NCI-H2029 (cell line): ENCODE data around the gene ASPHD2.
"Not testable (repeated sequence)": the region's sequence is repeated elsewhere in the genome, so short reads cannot be mapped to it uniquely, and the experiment has no call there.

ENCODE experiments used
- DNase-seq: peaks from one replicate; lab custom pipeline; 2025; lab: John Stamatoyannopoulos, UW

Gene ASPHD2

GRCh38 chr22:26416670-26417276 is 12.3 kb upstream of the ASPHD2 start:
- DNase-seq: no peak

DNA sequence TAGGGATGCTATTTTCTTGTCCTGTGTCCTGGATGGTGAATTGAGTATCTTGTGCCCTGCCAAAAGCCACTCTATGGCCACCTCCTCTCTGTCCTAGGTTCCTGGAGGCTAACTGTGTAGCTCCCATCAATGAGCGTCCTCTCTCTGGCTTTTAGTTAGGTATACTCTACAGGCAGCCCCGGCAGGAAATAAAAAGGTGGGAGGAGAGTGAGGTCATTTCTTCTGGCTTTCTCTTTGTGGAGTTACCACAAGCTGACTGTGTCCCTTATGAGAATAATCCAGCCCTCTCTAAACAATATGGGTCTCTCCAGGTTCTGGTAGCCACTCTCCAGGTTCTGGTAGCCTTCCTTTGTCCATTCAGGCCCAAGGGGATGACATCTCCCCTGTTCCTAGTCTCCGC is 11.7 kb upstream of the ASPHD2 start:
- no peak for DNase-seq

- DNase-seq: peak; percentile 16
Observed at GRCh38 chr22:26418620-26419019, 10.4 kb upstream of the ASPHD2 start.

GRCh38 chr22:26426924-26427323 is 2.1 kb upstream of the ASPHD2 start:
- DNase-seq: no peak

- no peak for DNase-seq
Observed at GRCh38 chr22:26429458-26430286, 612 bp downstream of the ASPHD2 start.

- no peak for DNase-seq
Observed at GRCh38 chr22:26430600-26430999, 1.5 kb downstream of the ASPHD2 start.

DNA sequence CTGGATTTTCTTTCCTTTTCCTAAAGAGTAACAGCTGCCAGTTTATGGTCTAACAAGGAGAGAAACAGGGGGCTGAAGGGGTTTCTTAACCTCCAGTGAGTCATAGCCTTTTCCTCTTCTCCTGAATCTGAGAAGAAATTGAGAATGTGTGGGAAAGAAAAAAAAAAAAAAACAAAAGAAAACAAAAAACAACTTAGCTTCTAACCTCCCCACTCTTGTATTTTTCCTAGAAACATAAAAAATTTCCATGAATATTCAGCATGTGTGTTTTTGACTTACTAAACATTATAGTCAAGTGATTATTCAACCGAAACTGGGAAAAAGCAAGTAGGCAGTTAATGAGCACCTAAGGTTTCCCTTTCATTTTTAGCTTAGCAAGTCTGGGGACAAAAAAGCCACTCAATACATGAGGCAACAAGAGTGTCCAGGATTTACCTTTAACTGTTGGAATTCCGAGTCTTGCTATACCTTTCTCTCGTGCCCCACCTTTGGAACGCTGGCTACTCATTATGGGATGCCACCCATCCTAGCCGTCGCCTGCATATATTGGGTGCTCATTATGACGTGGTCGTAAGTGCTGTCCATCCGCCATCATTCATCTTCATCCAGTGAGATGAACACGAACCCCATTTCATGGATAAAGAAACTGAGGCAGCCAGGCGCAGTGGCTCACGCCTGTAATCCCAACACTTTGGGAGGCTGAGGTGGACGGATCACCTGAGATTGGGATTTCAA is 2.4 kb downstream of the ASPHD2 start:
- DNase-seq: no peak

- DNase-seq: no peak
Observed at GRCh38 chr22:26432619-26433311, 3.7 kb downstream of the ASPHD2 start.

DNA sequence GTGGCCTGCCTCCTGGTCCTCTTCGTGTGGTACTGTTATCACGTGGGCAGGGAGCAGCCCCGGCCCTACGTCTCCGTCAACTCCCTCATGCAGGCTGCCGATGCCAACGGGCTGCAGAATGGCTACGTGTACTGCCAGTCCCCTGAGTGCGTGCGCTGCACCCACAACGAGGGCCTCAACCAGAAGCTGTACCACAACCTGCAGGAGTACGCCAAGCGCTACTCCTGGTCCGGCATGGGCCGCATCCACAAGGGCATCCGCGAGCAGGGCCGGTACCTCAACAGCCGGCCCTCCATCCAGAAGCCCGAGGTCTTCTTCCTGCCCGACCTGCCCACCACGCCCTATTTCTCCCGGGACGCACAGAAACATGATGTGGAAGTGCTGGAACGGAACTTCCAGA is 4.7 kb downstream of the ASPHD2 start:
- DNase-seq: no peak

GRCh38 chr22:26435327-26436093 is 6.5 kb downstream of the ASPHD2 start:
- no peak for DNase-seq

DNA sequence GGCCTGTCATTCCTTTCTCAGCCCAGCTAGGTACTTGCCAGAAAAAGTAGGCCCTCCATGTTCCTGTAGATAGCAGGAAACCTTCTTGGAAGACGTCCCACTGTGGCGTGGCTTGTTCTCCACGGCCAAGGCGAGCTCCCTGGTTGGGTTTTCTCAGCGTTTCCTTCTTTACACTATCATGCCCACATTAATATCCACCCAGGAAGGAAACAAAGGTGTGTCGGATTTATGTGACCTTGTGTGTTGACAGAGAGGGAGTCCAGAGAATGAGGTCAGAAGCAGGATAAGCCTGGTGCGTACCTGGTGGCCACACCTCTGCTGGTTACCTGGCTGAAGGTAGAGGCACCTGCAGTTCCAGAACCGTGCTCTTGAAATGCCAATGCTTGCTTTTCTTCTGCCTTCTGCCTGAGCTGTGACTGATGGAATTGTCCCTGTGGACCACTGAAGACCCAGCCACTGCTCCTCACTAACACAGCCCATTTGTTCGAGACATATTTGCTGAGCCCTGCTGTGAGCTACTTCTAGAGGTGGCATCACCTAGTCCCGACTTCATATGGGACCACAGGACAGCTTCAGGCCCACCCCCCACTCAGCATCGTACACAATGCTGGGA is 7.9 kb downstream of the ASPHD2 start:
- peak; percentile 15 for DNase-seq

GRCh38 chr22:26437694-26438392 is 8.8 kb downstream of the ASPHD2 start:
- no peak for DNase-seq

DNA sequence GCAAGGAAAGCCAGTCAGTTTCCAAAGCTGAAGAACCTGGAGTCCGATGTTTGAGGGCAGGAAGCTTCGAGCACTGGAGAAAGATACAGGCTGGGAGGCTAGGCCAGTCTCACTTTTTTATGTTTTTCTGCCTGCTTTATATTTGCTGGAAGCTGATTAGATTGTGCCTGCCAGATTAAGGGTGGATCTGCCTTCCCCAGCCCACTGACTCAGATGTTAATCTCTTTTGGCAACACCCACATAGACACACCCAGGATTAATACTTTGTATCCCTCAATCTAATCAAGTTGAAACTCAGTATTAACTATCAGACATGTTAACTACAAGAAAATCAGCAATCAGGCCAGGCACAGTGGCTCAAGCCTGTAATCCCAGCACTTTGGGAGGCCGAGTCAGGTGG is 9.7 kb downstream of the ASPHD2 start:
- not testable (repeated sequence) for DNase-seq

DNA sequence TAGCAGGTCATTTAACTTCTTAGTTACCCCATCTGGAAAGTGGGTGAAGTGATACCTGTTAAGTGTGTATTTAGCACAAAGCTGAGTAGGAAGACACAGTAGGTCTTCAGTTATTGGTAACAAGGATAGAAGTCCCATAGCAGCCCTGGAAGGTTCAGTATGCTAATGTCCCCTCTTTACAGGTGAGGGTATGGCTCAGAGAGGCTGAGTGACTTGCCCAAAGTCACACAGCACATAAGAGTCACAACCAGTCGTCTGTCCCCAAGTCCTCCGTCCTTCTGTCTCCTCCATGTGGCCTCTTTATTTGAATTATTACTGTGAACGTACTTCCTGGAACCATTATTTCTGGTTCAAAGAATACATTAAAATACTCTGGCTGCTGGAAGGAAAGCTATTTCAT is 10.5 kb downstream of the ASPHD2 start:
- DNase-seq: no peak

GRCh38 chr22:26442086-26442756 is 13.2 kb downstream of the ASPHD2 start:
- no peak for DNase-seq

DNA sequence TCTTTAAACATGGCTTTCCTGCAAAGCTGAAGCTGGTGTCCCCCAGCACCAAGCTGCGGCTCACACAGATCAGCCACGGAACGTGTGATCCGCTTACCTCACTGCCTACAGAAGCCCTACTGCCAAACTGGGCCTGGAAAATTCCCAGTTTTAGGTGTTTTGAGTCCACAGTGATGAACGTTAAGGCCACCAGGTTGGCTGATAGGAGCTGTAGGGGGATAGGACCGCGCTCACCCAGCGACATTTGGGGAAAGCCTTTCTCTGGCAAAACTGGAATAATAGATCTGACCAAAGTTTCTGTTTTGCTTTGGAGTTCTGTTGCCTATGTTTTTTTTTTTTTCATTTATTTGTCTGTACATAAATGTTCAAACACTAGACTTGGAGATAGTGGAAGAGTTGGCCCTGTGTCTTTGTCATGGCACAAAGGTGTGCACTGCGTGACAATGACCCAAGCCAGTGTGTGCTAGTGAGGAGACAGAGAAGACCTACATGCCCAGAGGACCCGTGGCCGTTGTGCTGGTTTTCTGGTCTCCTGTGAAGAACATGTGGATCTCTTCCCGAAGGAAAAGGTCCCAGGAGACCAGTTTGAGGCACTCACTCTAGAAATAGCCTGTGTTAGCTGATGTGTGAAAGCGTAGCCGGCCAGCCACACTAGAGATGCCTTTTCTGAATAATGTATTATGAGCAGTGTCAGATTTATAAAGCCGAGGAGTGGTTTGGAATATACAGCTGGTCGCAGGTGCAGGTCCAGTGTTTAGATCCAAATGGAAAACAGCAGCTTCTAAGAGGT is 15.0 kb downstream of the ASPHD2 start:
- no peak for DNase-seq

GRCh38 chr22:26444777-26445176 is 15.7 kb downstream of the ASPHD2 start:
- DNase-seq: peak; percentile 55

- no peak for DNase-seq
Observed at GRCh38 chr22:26445577-26446275, 16.7 kb downstream of the ASPHD2 start.
